OCI-LY7 (cell line): ENCODE data around the gene EDEM2. TPM values are rescaled to one million over a fixed set of nuclear protein-coding genes. Genes with fewer than 3 reads are reported as not detected.
A peak's percentile ranks its signal among the peaks of the same experiment; 100 is the strongest.

Experiments used
- BruUV-seq: library from RNA; stranded (reverse); fragments of 400-500 nt; replicated peaks from 2 replicates; lab custom pipeline; 2021; lab: Mats Ljungman, UMichigan
- CTCF ChIA-PET: fragments of 300-600 bp; sonication (Branson Sonifier 250); formaldehyde crosslinking; loops from one replicate; lab custom pipeline; 2022; ENCODE audit warnings: antibody characterized with exemption; ENCODE audit not compliant: unreplicated experiment; lab: Charles Lee
- POLR2A ChIA-PET: fragments of 300-600 bp; sonication (Branson Sonifier 250); formaldehyde crosslinking; loops from one replicate; lab custom pipeline; 2022; ENCODE audit warnings: antibody characterized with exemption; lab: Charles Lee
- DNase-seq: peaks from one replicate; pipeline ENCODE4 v3.0.0-alpha.2; 2015; ENCODE audit warnings: low spot score
- H2AFZ ChIP-seq: fragments of 200-600 bp; sonication (generic), shearing (Covaris generic); 2 replicates; pipeline ENCODE4 v1.6.1; 2014; ENCODE audit warnings: mild to moderate bottlenecking, antibody characterized with exemption, low read length, moderate library complexity
- H3K27ac ChIP-seq: fragments of 200-600 bp; sonication (generic); 2 replicates; pipeline ENCODE4 v1.5.1; 2014; ENCODE audit warnings: mixed run types, low read depth, mild to moderate bottlenecking, moderate library complexity, low read length, inconsistent platforms; ENCODE audit not compliant: poor library complexity, severe bottlenecking
- H3K36me3 ChIP-seq: fragments of 200-600 bp; sonication (generic); 2 replicates; pipeline ENCODE4 v1.6.1; 2014; ENCODE audit warnings: mild to moderate bottlenecking, antibody characterized with exemption, low read length, moderate library complexity, mixed read lengths; ENCODE audit not compliant: insufficient read depth
- H3K4me1 ChIP-seq: fragments of 200-600 bp; sonication (generic); 2 replicates; pipeline ENCODE4 v1.5.1; 2014; ENCODE audit warnings: mild to moderate bottlenecking, low read length; ENCODE audit not compliant: insufficient read depth, poor library complexity, severe bottlenecking
- H3K4me2 ChIP-seq: fragments of 200-600 bp; sonication (generic); 2 replicates; pipeline ENCODE4 v1.6.1; 2014; ENCODE audit warnings: mild to moderate bottlenecking, low read length
- H3K4me3 ChIP-seq: fragments of 200-600 bp; sonication (generic); 2 replicates; pipeline ENCODE4 v1.5.1; 2014; ENCODE audit warnings: mild to moderate bottlenecking, low read depth, low read length; ENCODE audit not compliant: poor library complexity, severe bottlenecking
- H3K79me2 ChIP-seq: fragments of 200-600 bp; sonication (generic); 2 replicates; pipeline ENCODE4 v1.6.1; 2016; ENCODE audit warnings: low read depth, mild to moderate bottlenecking, low read length, moderate library complexity, mixed read lengths; ENCODE audit not compliant: insufficient read depth
- H3K9me2 ChIP-seq: fragments of 200-600 bp; sonication (generic); 2 replicates; pipeline ENCODE4 v1.6.1; 2016; ENCODE audit warnings: mild to moderate bottlenecking, low read length, mixed read lengths; ENCODE audit not compliant: insufficient read depth
- H3K9me3 ChIP-seq: fragments of 200-600 bp; sonication (generic); 2 replicates; pipeline ENCODE4 v1.6.1; 2014; ENCODE audit warnings: mild to moderate bottlenecking, mixed run types, low read length, mixed read lengths
- H4K20me1 ChIP-seq: fragments of 200-600 bp; sonication (generic); 2 replicates; pipeline ENCODE4 v1.6.1; 2014; ENCODE audit warnings: mild to moderate bottlenecking, antibody characterized with exemption, low read length, moderate library complexity, mixed read lengths; ENCODE audit not compliant: insufficient read depth
- EZH2phosphoT487 ChIP-seq: fragments of 200-600 bp; sonication (generic); IDR thresholded peaks from 2 replicates; pipeline ENCODE4 v1.6.1; 2018; ENCODE audit warnings: low read depth, borderline replicate concordance, mild to moderate bottlenecking, mixed run types, antibody characterized with exemption, low read length, moderate library complexity, mixed read lengths
- intact Hi-C: fragments of 100-400 bp; cut with micrococcal nuclease; formaldehyde crosslinking; loops from one replicate; pipeline ENCODE4 v1.10.0; 2022; ENCODE audit not compliant: unreplicated experiment
- total RNA-seq, 2 experiments: library from RNA; depleted of rRNA in 1 of 2; stranded (reverse); fragments of >200 nt in 1 of 2; shearing (Covaris generic) in 1 of 2; gene quantifications; 2 replicates each; pipeline ENCODE4 v1.2.3, GENCODE V29; 2014 to 2022
- TF ChIP-seq, protein P1 (sequence below): fragments of 200-600 bp; sonication (generic); conservative IDR thresholded peaks from 2 replicates; pipeline ENCODE4 v1.5.1; 2014; ENCODE audit warnings: mild to moderate bottlenecking, antibody characterized with exemption, low read length, moderate library complexity, mixed read lengths

Gene EDEM2
- total RNA-seq, 2 experiments from 2014 or later, result 19.1 to 23.0 TPM

GRCh38 chr20:35092524-35093266 is 54.4 kb downstream of the EDEM2 start, which contains the start of gene TRPC4AP:
Gene TRPC4AP, minus strand, starts transcription at chr20:35092807. Its CDS starts 26 bp downstream, at chr20:35092781.
- intact Hi-C loops, result loop anchor here (1.0 to 10.0 kb wide), 3 partner anchors 55 to 218 kb away; partner anchors contain the start of genes EDEM2, GSS and MYH7B
- TF ChIP-seq, protein P1, sequence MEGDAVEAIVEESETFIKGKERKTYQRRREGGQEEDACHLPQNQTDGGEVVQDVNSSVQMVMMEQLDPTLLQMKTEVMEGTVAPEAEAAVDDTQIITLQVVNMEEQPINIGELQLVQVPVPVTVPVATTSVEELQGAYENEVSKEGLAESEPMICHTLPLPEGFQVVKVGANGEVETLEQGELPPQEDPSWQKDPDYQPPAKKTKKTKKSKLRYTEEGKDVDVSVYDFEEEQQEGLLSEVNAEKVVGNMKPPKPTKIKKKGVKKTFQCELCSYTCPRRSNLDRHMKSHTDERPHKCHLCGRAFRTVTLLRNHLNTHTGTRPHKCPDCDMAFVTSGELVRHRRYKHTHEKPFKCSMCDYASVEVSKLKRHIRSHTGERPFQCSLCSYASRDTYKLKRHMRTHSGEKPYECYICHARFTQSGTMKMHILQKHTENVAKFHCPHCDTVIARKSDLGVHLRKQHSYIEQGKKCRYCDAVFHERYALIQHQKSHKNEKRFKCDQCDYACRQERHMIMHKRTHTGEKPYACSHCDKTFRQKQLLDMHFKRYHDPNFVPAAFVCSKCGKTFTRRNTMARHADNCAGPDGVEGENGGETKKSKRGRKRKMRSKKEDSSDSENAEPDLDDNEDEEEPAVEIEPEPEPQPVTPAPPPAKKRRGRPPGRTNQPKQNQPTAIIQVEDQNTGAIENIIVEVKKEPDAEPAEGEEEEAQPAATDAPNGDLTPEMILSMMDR, result peak; percentile 88
- no peak for TF ChIP-seq EZH2phosphoT487
- peak; percentile 92 for DNase-seq
- Histone ChIP-seq H3K79me2 (peaks cover 41% of the 10 kb centered on the region), H4K20me1 (peaks cover 9% of the 10 kb centered on the region; the same call in 1 of the 2 replicates), H3K9me3 (no peaks in the 10 kb centered on the region), H3K36me3 (peaks cover 21% of the 10 kb centered on the region; the same call in 1 of the 2 replicates), H3K4me1 (peaks cover 18% of the 10 kb centered on the region), H3K4me2 (peak within 1 kb of the TSS; percentile 89), H3K9me2 (no peaks in the 10 kb centered on the region), H3K4me3 (peak within 1 kb of the TSS; percentile 100), H2AFZ (peak within 1 kb of the TSS; percentile 98), H3K27ac (peak within 1 kb of the TSS; percentile 20)
- ChIA-PET CTCF (interaction anchor here (2.0 kb wide), 1 partner anchor 54 kb away, joined by 4 read pairs; the partner anchor contains the start of gene EDEM2), POLR2A (interaction anchor here (0.6 to 1.5 kb wide), 2 partner anchors 54 to 817 kb away, joined by 3 to 7 read pairs; partner anchors contain the start of gene EDEM2)
- BruUV-seq, result no TSS peak

- H3K4me2 ChIP-seq, result peak overlapping the region; percentile 89
- H2AFZ ChIP-seq, result peak overlapping the region; percentile 98
- peaks cover 26% of the 10 kb centered on the region for H3K36me3 ChIP-seq
- CTCF ChIA-PET, result interaction anchor here (2.0 kb wide), 1 partner anchor 55 kb away, joined by 4 read pairs; the partner anchor contains the start of gene EDEM2
- intact Hi-C loops, result loop anchor here (1.0 to 10.0 kb wide), 3 partner anchors 55 to 218 kb away; partner anchors contain the start of genes EDEM2, GSS and MYH7B
- H3K9me3 ChIP-seq, result no peaks in the 10 kb centered on the region
- peak; percentile 12 for DNase-seq
- no peak for TF ChIP-seq EZH2phosphoT487
- TF ChIP-seq, protein P1, result no peak
- POLR2A ChIA-PET, result interaction anchor here (1.5 kb wide), 1 partner anchor 55 kb away, joined by 7 read pairs; the partner anchor contains the start of gene EDEM2
- no TSS peak for BruUV-seq
- peak overlapping the region; percentile 20 for H3K27ac ChIP-seq
- H3K4me3 ChIP-seq, result peak overlapping the region; percentile 100
- H3K4me1 ChIP-seq, result peaks cover 18% of the 10 kb centered on the region
- no peaks in the 10 kb centered on the region for H3K9me2 ChIP-seq
- H3K79me2 ChIP-seq, result peaks cover 46% of the 10 kb centered on the region
- peaks cover 9% of the 10 kb centered on the region; the same call in 1 of the 2 replicates for H4K20me1 ChIP-seq
These were observed 55.2 kb downstream of the EDEM2 start for GRCh38 chr20:35091816-35092523.
